ENCODE results near the gene KCNB1.

The KCNB1 gene

GRCh38 chr20:49469060-49469459 lies 13.4 kb downstream of the KCNB1 start:
- no peak for DNase-seq (ENCODE audit: low read depth in 2 of 2)

GRCh38 chr20:49468412-49468811 lies 14.1 kb downstream of the KCNB1 start:
- no peak for DNase-seq (ENCODE audit: low read depth in 2 of 2)

- no peak for DNase-seq (ENCODE audit: low read depth in 2 of 2)
Measured at GRCh38 chr20:49466114-49466912, 16.2 kb downstream of the KCNB1 start.

- no peak for DNase-seq (ENCODE audit: low read depth in 2 of 2)
Measured at GRCh38 chr20:49464556-49464955, 17.9 kb downstream of the KCNB1 start.

GRCh38 chr20:49462626-49463025 lies 19.8 kb downstream of the KCNB1 start:
- DNase-seq (ENCODE audit: low read depth in 2 of 2), result no peak

- no peak for DNase-seq (ENCODE audit: low read depth in 2 of 2)
Measured at GRCh38 chr20:49461894-49462620, 20.4 kb downstream of the KCNB1 start.

GRCh38 chr20:49460916-49461315 lies 21.6 kb downstream of the KCNB1 start:
- DNase-seq (ENCODE audit: low read depth in 2 of 2), result no peak

GRCh38 chr20:49460131-49460530 lies 22.3 kb downstream of the KCNB1 start:
- DNase-seq (ENCODE audit: low read depth in 2 of 2), result no peak

GRCh38 chr20:49459684-49460083 lies 22.8 kb downstream of the KCNB1 start:
- DNase-seq (ENCODE audit: low read depth in 2 of 2), result no peak

GRCh38 chr20:49457444-49457843 lies 25.0 kb downstream of the KCNB1 start:
- no peak for DNase-seq (ENCODE audit: low read depth in 2 of 2)

GRCh38 chr20:49456646-49457045 lies 25.8 kb downstream of the KCNB1 start:
- DNase-seq (ENCODE audit: low read depth in 2 of 2), result no peak

GRCh38 chr20:49455691-49456090 lies 26.8 kb downstream of the KCNB1 start:
- DNase-seq (ENCODE audit: low read depth in 2 of 2), result no peak

GRCh38 chr20:49452011-49452482 lies 30.4 kb downstream of the KCNB1 start:
- DNase-seq (ENCODE audit: low read depth in 2 of 2), result no peak

GRCh38 chr20:49450281-49450721 lies 32.2 kb downstream of the KCNB1 start:
- no peak for DNase-seq (ENCODE audit: low read depth in 2 of 2)

GRCh38 chr20:49448917-49449316 lies 33.6 kb downstream of the KCNB1 start:
- no peak for DNase-seq (ENCODE audit: low read depth in 2 of 2)

- DNase-seq (ENCODE audit: low read depth in 2 of 2), result no peak
Measured at GRCh38 chr20:49447946-49448809, 34.3 kb downstream of the KCNB1 start.

GRCh38 chr20:49447364-49447763 lies 35.1 kb downstream of the KCNB1 start:
- DNase-seq (ENCODE audit: low read depth in 2 of 2), result no peak

- no peak for DNase-seq (ENCODE audit: low read depth in 2 of 2)
Measured at GRCh38 chr20:49446808-49447207, 35.7 kb downstream of the KCNB1 start.

GRCh38 chr20:49446080-49446479 lies 36.4 kb downstream of the KCNB1 start:
- no peak for DNase-seq (ENCODE audit: low read depth in 2 of 2)

- DNase-seq (ENCODE audit: low read depth in 2 of 2), result no peak
Measured at GRCh38 chr20:49445176-49445575, 37.3 kb downstream of the KCNB1 start.

GRCh38 chr20:49444553-49444990 lies 37.9 kb downstream of the KCNB1 start:
- DNase-seq (ENCODE audit: low read depth in 2 of 2), result no peak

- DNase-seq (ENCODE audit: low read depth in 2 of 2), result no peak
Measured at GRCh38 chr20:49437057-49437456, 45.4 kb downstream of the KCNB1 start.
